Inflammatory macrophage treated with lipopolysaccharide for 1 hour (primary cell): ENCODE data around the gene SCAMP5.
A peak's percentile ranks its signal among the peaks of the same experiment; 100 is the strongest.

Source experiments
- DNase-seq, 2 donors: peaks; one replicate each; pipeline ENCODE4 v3.0.0-alpha.2; 2020 to 2022

The SCAMP5 gene

GRCh38 chr15:74978077-74978476 lies 17.3 kb upstream of the SCAMP5 start:
- DNase-seq = no peak

DNA sequence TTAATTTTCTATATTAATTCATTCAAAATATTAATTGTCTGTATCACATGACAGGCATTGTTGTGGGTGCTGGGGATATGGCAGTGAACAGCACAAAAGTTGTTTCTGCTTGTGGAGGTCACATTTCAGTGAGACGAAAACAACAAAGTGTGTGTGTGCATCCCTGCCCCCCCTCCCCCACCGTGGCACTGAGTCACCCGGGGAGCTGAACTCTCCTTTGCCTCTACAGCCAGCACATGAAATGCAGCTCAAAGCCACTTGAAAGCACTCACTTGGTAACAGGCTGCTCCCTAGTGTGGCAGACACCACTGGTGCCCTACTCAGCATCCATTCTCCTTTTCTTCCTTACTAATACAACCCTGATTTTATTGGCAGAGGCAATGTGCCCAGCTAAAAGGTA lies 16.9 kb upstream of the SCAMP5 start:
- DNase-seq = no peak

DNA sequence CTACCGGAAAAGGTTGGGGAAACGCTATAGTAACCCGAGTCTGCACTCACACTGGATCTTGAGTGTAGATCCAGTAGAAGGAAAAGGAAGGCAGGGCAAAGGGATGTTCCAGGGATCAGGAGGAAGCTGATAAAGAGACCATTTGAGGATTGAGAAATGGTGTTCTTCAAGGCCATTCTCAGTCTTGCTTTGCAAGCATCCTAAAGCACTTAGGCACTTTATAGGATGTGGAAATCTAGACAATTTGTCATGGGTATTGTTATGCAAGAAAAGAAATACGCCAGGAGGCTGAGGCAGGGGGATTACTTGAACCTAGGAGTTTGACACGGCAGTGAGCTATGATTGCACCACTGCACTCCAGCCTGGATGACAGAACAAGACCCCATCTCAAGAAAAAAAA lies 13.2 kb upstream of the SCAMP5 start:
- DNase-seq = peak; percentile 41 to 77

DNA sequence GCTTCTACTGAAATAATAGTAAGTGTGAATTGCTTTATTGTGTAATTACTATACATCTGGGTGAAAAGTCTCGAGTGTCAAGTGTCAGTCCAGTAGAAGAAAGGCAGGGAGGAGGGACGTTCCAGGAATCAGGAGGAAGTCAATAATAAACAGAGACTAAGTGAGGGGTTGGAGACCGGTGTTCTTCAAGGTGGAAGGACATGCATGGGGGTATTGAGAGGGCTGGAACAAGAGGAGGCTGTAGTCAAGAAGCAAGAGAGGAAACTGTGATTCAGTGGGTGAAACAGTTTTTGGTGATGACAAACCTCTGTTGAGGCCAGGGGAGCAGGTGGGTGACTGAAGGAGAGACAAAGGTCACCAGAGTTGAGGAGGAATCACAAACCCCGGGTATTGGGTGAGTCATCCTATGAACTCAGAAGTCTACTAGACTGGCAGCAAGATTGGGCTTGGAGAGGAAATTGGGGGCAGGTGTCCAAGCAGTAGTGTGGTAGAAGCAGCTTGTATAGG lies 11.6 kb upstream of the SCAMP5 start:
- peak; percentile 49 to 76 for DNase-seq

GRCh38 chr15:74988007-74988800 lies 7.2 kb upstream of the SCAMP5 start:
- DNase-seq = no peak

DNA sequence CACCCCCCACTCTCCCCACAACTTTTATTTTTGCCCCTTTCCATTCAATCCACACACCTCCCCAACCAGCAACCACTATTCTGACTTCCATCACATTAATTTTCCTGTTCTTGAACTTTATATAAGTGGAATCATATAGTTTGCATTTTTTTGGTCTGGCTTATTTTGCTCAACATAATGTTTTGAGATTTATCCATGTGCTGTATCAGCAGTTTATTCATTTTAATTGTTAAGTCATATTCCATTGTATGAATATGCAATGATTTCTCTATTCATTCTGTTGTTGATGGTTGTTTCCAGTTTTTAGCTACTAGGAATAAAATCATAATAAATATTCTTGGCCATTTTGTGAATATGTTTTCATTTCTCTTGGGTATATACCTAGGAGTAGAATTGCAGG lies 5.8 kb upstream of the SCAMP5 start:
- DNase-seq = no peak

- DNase-seq = no peak
These were observed 2.7 kb upstream of the SCAMP5 start for GRCh38 chr15:74992619-74993018.

DNA sequence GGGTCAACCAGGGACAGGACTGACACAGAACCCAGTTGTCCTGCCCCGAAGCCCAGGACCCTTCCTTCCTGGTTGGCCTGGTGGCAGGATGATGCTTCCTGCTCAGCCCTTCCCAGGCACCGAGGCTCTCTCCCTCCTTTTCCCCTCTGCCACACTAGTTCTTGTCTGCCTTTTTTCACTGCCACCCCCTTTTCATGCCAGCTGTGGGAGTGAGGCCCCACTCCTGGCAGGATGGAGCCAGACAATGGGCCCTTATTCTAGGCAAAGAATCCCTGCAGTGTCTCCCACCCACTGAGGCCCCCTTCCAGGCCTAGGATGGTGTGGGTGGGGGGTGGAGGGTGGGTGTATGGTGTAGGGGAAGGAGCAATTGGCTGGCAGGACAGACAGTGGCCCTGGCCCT lies 1.1 kb upstream of the SCAMP5 start:
- DNase-seq = no peak

DNA sequence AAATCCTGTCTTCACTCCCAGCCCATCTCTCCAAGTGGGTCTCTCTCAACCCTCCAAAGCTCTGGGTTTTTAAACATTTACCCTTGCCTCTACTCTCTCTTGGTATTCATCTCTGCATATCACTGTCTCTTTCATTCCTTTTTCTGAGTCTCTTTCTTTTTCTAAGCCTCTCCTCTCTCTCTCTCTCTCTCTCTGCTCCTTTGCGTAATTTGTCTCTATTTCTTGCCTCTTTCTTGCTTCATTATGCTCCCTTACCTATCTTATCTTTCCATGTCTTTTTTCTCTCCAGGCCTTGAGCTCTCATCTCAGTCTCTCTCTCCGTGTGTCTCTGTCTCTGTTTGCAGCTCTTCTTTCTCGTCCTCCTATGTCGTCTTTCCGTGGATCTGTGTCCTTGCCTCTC lies 678 bp upstream of the SCAMP5 start:
- DNase-seq = no peak

DNA sequence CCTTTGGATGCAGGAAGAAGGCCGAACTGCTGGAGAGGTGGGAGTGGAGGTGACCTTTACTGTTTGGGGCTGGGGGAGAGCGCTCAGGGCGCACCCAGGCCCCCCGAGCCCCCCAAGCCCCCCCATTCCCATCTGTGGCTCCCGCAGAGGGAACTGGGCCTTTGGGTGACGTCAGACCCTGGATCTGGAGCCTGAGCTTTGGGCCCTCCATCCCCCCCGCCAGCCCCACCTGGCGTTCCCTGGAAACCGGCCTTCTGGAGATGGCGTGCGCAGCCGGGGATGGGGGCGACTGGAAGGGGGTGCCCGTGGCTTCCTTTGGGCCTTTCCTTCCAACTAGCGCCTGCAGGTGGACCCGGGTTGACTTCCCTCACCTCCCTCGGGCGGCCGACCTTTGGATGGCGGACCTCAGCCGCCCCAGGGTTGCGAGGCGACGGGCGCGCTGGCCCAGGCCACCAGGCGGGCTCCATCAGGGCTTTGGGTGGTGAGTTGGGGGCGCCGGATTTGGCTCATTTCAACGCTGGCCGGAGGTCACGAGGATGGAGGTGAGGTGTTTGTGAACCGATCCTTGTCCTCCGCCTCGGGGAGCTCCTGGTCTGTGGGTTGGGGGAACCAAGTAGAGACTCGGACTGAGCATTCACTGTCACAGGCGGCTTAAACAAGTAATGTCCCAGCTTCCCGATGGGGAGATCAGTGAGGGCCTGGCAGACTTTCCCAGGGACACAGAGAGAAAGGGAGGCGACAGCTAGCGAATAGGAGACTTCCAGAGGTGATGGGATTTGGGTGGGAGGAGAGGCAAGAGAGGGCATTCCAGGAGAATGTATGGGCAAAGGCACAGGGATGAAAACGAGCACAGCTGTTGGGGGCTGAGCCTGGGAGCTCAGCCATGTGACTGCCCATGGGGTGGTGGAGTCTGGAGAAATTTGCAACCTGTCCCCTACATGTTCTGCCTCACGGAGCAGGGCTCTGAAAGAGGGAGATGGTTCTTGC lies 709 bp downstream of the SCAMP5 start:
- no peak for DNase-seq

GRCh38 chr15:74997141-74997540 lies 1.8 kb downstream of the SCAMP5 start:
- no peak for DNase-seq

- no peak for DNase-seq
These were observed 2.2 kb downstream of the SCAMP5 start for GRCh38 chr15:74997543-74997942.

DNA sequence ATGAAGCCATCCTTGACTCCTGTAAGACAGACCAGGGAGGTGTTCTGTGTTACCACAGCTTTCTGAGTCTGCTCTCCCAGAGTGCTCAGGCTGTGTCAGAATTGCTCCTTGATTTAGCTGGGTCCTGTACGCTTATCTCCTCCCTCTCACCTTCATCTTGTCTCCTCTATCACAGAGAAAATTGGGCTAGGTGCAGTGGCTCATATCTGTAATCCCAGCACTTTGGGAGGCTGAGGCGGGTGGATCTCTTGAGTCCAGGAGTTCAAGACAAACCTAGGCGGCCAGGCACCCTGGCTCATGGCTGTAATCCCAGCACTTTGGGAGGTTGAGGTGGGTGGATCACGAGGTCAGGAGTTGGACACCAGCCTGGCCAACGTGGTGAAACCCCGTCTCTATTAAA lies 5.9 kb downstream of the SCAMP5 start:
- no peak for DNase-seq

- DNase-seq = no peak
These were observed 7.0 kb downstream of the SCAMP5 start for GRCh38 chr15:75002398-75002797.

DNA sequence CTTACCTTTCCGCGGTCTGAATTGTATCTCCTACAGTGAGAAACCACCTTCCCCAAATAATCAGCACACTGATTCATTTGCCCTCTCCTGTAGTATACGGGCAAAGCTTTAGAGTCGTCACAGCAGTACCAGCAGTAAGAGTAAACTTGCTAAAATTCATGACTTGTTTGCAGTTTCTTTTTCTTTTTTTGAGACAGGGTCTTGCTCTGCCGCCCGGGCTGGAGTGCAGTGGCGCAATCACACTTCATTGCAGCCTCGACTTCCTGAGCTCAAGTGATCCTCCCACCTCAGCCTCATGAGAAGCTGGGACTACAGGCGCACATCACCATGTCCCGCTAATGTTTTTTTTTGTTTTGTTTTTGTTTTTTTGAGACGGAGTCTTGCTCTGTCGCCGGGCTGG lies 11.9 kb downstream of the SCAMP5 start:
- DNase-seq = no peak

DNA sequence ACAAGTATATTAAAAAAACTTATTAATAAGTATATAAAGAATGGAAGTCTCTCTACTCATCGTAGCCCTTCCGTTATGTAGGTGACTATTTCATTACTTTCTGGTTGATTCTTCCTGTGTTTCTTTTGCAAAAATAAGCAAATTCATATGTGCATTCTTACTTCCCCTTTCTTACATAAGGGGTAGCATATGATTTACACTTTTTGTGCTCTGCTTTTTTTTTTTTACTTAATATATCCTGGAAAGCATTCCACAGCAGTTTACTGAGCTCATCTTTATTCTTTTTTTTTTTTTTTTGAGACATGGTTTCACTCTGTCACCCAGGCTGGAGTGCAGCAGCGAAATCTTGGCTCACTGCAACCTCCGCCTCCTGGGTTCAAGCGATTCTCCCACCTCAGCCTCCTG lies 12.9 kb downstream of the SCAMP5 start:
- peak; percentile 30 to 49 for DNase-seq

DNA sequence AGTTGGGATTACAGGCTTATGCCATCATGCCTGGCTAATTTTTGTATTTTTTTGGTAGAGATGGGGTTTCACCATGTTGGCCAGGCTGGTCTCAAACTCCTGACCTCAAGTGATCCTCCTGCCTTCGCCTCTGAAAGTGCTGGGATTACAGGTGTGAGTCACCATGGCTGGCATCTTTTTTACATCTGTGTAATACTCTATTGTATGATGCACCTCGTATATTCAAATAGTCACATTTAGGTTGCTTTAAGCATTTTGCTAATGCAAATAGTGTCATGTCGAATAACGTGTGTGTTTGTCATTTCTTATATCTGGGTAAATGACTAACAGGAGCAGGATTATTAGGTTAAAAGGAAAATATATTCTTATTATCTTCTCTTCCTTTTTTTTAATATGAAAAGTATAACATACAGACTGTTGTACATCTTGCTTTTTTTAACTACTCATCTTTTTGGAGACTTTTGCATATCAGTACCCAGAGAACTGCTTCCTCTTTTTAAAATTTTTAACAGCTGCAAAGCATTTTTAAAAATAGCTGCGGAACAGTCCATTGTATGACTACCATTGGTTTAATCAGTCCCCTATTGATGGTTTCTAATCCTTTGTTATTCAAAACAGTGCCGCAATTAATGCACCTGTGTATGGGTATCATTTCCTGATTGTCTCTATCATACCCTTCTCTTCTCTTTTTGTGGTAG lies 13.4 kb downstream of the SCAMP5 start:
- peak; percentile 25 to 40 for DNase-seq

GRCh38 chr15:75016431-75016830 lies 21.1 kb downstream of the SCAMP5 start:
- no peak for DNase-seq

- DNase-seq = no peak
These were observed 24.6 kb downstream of the SCAMP5 start for GRCh38 chr15:75019916-75020315.

DNA sequence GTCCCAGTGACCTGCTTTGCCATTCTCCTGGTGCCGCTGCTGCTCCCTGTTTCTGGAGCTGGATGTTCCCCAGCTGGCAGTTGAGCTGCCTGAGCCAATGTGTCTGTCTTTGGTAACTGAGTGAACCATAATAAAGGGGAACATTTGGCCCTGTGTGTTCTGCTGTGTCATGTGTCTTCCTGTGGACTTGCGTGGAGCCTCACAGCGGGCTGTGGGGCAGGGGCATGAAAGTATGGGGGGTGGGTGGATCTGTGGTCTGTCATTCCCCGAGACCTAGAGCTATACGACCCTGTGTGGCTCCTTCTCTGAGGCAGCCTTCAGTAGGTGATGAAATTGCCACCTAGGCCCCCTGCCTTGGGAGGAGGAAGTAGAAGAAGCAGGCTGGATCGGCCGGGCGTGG lies 26.0 kb downstream of the SCAMP5 start:
- no peak for DNase-seq

DNA sequence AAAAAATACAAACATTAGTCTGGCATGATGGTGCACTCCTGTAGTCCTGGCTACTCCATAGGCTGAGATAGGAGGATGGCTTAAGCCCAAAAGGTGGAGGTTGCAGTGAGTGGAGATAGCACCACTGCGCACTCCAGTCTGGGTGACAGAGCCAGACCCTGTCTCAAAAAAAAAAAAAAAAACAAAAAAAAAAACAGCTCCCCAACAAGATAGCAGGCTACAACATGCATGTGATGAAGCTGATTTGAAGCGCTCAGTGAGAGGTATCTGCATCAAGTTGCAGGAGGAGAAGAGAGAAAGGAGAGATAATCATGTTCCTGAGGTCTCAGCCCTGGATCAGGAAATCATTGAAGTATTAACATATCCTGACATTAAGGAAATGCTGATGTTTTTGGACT lies 27.4 kb downstream of the SCAMP5 start:
- DNase-seq = no peak

DNA sequence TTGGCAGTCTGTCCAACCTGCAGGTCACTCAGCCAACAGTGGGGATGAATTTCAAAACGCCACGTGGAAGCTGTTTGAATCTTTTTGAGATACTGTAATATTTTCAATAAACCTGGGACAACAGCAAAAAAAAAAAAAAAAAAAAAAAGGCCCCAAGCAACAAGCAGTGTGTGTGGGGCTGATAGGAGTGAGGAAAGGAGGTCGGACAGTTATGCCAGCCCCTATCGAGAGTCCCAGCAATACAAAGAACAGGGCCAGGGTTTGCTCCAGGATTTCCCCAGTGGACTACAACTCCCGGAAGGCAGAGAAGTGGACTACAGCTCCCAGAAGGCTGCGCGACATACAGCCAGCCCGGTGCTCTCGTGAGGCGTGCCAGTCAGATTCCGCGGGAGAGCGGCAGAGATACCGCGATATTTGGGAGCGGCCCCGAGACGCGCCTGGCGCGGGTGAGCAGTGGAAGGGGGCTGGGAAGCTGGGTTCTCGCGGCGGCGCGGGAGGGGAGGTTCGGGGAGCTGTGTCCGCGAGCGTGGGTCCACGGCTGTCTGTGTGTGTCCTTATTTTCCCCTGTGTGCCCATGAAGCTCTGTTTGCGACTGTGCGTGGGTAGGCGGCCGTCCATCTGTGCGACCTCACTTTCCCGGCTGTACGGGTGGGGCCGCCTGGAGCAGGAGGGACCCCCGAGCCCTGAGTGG lies 28.0 kb downstream of the SCAMP5 start, which contains the start of gene PPCDC:
Gene PPCDC (plus strand): TSS at position 410 of the 691 bp plus-strand sequence. CDS start 4,729 bp downstream, outside the sequence.
- peak; percentile 94 to 98 for DNase-seq
